HG03108 (cell line): ENCODE data around the gene FRS2.

ENCODE experiments used
- ATAC-seq: cut with Tn5 transposase; IDR thresholded peaks from one replicate; pipeline ENCODE4 v1.9.1; 2021; ENCODE audit warnings: moderate library complexity; ENCODE audit not compliant: unreplicated experiment

FRS2 gene

GRCh38 chr12:69464428-69464827 is 5.8 kb upstream of the FRS2 start:
- no peak for ATAC-seq

- no peak for ATAC-seq
These were observed 3.3 kb upstream of the FRS2 start for GRCh38 chr12:69466867-69467266.

DNA sequence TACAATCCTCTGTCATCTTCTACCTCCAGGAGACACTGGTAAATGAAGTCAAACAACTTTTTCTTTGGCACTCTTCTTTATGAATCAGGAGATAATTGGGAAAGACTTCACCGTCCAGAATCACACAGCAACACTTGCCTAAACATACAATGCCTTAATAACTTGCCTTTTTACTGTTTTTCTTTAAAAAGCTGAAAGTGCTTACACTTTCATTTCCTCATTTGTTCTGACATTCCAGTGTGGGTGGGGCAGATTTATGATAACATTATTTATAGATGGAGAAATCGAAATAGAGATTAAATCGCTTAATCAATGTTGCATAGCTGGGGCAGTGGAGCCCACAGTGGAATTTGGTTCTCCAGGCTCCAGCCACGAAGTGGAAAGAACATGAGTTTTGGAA is 2.8 kb upstream of the FRS2 start:
- ATAC-seq: no peak

GRCh38 chr12:69468237-69469026 is 1.8 kb upstream of the FRS2 start:
- no peak for ATAC-seq

- ATAC-seq: no peak
These were observed 367 bp upstream of the FRS2 start for GRCh38 chr12:69469854-69470188.

- ATAC-seq: no peak
These were observed 865 bp downstream of the FRS2 start for GRCh38 chr12:69471076-69471430.

DNA sequence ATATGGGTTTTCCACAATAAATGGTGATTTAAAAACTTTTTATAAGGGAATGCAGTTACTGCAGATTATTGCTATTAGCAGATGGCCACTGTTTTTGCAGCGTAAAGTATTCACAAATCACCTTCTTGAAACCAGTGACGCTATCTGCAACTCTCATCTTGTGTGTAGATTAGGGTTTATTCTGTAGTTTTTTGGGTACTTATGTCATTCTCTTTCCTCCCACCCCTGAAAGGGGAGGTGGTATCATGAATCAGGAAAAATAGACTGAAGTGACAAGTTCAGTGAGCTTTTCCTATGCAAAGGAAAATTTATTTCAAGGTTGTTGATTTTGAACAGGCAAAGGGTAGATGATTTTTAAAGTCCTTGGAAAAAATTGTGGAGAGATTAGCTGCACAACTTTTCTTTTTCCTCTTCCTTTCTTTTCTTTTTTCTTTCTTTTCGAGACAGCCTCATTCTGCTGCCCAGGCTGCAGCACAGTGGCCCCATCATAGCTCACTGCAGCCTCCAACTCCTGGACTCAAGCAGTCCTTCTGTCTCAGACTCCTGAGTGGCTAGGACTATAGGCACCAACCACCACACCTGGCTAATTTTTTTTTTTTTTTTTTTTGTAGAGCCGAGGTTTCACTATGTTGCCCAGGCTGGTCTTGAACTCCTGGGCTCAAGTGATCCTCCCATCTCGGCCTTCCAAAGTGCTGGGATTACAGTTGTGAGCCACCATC is 1.6 kb downstream of the FRS2 start:
- no peak for ATAC-seq

GRCh38 chr12:69473262-69473661 is 3.1 kb downstream of the FRS2 start:
- ATAC-seq: no peak

- ATAC-seq: no peak
These were observed 4.3 kb downstream of the FRS2 start for GRCh38 chr12:69474456-69474855.

- ATAC-seq: no peak
These were observed 5.2 kb downstream of the FRS2 start for GRCh38 chr12:69475237-69475975.

DNA sequence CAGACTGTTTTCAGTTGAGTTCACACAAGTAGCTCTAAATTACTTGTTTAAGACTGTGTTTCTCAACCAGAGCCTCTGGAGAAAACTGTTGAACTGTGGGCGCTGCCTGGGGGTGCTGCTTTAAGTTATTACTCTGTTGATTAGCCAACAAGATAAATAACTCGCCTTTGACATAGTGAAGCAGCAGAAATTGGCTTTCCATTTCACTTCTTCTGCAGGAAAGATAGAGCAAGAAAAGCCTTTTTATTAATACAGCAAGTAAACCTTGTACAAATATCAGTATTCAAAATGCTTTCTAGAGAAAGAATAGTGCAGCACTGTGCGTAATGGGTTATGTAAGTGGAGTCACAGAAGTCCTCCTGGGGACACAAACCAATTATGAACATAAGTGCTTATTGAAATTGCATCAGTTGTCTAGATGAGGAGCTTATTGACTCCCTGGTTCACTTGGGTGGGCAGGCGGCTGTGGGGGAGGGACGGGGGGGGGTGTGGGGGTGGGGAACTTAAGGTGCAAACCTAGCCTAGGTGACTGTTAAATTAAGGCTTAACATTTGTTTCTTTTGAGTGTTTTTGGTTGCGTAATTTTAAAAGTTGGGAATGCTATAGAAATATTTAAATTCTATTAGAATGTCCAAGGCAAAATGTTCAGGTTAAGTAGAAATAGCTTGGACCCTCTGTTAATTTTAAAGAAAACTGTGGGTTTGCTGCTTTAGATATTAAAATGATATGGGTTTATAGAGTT is 6.3 kb downstream of the FRS2 start:
- ATAC-seq: no peak

DNA sequence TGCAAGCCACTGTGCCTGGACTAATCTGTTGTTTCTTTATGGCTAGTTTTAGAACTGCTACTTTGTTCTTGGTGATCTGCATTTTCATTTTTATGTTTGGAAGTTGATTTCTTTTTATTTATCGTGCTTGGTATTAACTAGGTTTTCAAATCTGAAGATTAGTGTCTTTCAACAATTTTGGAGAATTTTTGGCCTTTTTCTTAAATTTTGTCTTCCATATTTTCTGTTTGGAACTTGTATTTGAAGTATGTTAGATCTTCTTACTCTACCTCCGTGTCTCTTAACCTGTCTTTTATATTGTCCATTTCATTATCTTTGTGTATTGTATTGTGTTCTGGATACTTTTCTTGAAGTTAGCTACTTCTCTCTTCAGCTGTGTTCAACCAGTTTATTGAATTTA is 9.5 kb downstream of the FRS2 start:
- no peak for ATAC-seq

DNA sequence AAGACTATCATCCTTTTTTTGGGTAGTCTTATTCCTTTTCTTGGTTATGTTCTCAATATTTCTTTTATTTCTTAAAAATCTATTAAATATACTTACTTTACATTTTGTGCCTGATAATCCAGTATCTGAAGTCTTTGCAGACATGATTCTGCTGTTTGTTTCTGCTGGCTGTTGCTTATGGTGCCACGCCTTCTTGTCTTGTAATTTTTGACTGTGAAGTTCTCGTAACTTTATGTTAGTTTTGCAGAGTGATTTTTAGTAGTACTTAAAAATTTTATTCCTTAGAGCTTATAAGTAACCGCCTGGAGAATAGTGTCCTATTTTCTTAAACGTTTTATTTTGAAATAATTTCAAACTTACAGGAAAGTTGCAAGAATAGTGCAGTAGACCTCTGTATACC is 10.5 kb downstream of the FRS2 start:
- no peak for ATAC-seq

GRCh38 chr12:69481133-69481532 is 10.9 kb downstream of the FRS2 start:
- ATAC-seq: no peak

- no peak for ATAC-seq
These were observed 13.5 kb downstream of the FRS2 start for GRCh38 chr12:69483700-69484099.

DNA sequence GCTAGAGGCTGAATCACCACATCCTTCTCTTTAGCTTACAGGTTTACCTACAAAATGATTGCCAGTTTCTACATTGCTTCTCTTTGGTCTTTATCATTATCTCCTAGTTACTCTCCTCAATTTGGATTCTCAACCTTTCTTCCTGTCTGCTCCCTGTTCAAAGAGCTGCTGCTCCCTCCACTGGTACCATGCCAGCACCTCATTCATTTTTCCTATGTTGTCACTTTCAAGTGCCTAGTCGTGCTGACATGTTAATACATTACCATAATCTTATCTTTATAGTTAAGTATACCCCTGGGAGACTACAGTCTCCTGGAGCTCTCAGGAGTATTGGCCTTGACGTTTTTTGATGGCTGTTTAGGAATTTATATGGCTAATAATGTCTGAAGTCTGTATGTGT is 14.2 kb downstream of the FRS2 start:
- ATAC-seq: no peak

DNA sequence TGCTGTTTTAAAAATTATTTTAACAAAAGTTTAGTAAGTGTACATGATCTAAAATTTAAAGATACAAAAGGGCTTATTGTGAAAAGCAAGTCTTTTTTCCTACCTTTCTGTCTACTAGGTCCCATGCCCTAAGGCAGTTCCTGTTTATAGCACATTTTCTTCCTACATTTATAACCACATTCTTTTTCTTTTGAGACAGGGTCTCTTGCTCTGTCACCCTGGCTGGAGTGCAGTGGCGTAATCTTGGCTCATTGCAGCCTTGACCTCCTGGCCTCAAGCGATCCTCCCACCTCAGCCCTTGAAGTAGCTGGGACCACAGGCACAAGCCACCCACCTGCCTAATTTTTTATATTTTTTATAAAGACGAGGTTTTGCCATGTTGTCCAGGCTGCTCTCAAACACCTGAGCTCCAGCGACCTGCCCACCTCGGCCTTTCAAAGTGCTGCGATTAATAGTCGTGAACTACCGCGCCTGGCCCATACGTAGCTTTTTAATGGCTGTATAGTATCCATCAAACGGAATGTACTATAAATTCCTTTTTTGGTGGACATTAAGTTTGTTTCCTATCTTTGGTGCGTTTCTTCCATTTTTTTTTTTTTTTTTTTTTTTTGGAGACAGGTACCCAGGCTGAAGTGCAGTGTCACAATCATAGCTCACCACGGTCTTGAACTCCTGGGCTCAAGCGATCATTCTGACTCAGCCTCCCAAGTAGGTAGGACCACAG is 20.9 kb downstream of the FRS2 start:
- ATAC-seq: no peak

DNA sequence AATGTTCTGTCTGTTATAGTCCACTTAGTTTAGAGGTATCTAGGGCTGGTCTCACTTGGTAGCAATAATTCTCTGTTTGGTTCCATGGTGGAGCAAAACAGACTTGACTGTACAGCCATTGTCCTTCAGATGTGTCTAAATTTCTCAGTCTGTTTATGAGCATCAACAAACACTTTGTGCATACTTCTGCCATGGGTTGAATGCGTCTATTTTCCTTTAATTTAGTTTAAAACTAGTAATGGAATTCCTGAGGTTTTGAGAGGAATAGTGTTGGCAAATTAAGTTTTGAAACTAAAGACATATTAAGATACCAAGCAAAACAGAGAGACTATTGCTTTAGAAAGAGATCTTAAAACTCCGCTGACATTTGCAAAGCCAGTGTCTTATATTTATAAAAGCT is 22.6 kb downstream of the FRS2 start:
- no peak for ATAC-seq

DNA sequence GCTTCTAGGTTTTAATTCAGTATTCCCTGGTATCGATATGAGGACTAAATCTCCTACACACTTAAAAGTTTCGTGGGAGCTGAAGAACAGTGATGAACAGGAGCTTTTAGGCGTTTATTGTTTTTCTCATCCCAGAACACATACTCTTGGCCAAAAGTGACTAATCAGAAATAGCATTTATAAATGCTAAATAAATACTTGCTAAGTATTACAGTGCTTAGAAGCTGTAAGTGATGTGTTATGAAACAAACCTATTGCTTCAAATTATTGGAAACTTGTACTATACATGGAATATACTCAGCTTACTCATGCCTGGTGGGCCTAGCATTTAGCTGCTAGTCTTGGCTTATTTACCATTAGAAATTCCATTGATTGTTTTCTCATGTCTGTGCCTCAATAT is 24.9 kb downstream of the FRS2 start:
- ATAC-seq: no peak

DNA sequence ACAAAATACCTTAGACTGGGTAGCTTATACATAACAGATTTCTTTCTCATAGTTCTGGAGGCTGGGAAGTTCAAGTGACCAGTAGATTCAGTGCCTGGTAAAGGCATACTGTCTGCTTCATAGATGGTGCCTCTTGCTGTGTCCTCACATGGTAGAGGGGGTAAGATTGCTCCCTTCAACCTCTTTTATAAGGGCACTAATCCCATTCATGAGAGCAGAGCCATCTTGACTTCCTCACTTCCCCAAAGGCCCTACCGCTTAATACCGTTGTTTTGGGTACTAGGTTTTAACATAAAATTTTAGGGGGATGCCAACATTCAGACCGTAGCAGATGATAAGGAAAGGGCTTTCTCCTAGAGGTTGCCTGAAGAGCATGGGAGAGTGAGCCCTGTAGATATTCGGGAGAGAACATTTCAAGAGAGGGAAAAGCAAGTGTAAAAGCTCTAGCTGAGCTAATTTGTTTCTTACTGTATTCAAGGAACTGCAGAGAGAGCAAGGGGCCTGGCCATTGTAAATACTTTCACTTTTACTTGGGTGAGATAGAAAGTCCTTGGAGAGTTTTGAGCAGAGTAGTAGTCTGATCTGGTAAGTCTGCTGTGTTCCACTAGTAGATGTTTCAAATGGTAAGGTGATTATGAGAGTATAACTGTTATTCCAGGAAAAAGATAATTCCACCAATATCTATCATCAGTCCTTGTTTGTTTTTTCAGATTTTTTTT is 27.3 kb downstream of the FRS2 start:
- peak; percentile 87 for ATAC-seq
